Testis (tissue), 3 donors: Measurements from ENCODE around the gene ITGA11. TPM values are rescaled to one million over a fixed set of nuclear protein-coding genes. Genes with fewer than 3 reads are reported as not detected.

Experiments
- DNase-seq: peaks from one replicate; pipeline ENCODE4 v3.0.0-alpha.2; 2019
- H3K27ac ChIP-seq, 2 donors: fragments of 200-600 bp; sonication (generic); one replicate each; pipeline ENCODE4 v1.5.1; 2019
- H3K27me3 ChIP-seq: fragments of 200-600 bp; sonication (generic); one replicate; pipeline ENCODE4 v1.5.1; 2019
- H3K36me3 ChIP-seq: fragments of 200-600 bp; sonication (generic); one replicate; pipeline ENCODE4 v1.5.1; 2017; ENCODE audit warnings: low read depth; ENCODE audit errors: missing control alignments
- H3K4me1 ChIP-seq: fragments of 200-600 bp; sonication (generic); one replicate; pipeline ENCODE4 v1.5.1; 2019
- H3K4me3 ChIP-seq, 2 donors: fragments of 200-600 bp; sonication (generic); one replicate each; pipeline ENCODE4 v1.5.1; 2017 to 2019
- H3K9me3 ChIP-seq: fragments of 200-600 bp; sonication (generic); one replicate; pipeline ENCODE4 v1.5.1; 2017
- CTCF ChIP-seq, 3 experiments: fragments of 450-650 bp in 2 of 3; fragments of 200-600 bp in 1 of 3; sonication (generic) in 1 of 3; IDR thresholded peaks; one replicate each; pipeline ENCODE4 v1.5.1; 2016 to 2019; ENCODE audit warnings: antibody characterized with exemption in 3 of 3, mild to moderate bottlenecking in 2 of 3, moderate library complexity in 1 of 3
- POLR2A ChIP-seq: fragments of 450-650 bp; IDR thresholded peaks from one replicate; pipeline ENCODE4 v1.6.1; 2017; ENCODE audit warnings: antibody characterized with exemption, mild to moderate bottlenecking, moderate library complexity
- WGBS, 2 donors: methylation state at CpG; one replicate each; pipeline ENCODE4 v1.1.5; 2018; 5-methylcytosine and 5-hydroxymethylcytosine counted together
- intact Hi-C: fragments of 100-400 bp; cut with DNase I; formaldehyde crosslinking; loops from one replicate; pipeline ENCODE4 v1.15.1; 2023; ENCODE audit warnings: low total_unique reads
- polyA plus RNA-seq: library from polyadenylated mRNA; stranded (reverse); fragments of 350-450 nt; fragmentation: Illumina TruSeq; extraction: RNeasy Lipid Tissue Mini Kit (QIAGEN cat#74804); gene quantifications from one replicate; pipeline ENCODE4 v1.2.3, GENCODE V29; 2014; ENCODE audit warnings: low read depth, low replicate concordance; ENCODE audit not compliant: insufficient read depth
- total RNA-seq, 2 donors: library from RNA; depleted of rRNA; stranded (reverse); fragments of >200 nt; gene quantifications; one replicate each; pipeline ENCODE4 v1.2.3, GENCODE V29; 2016

Gene ITGA11
- total and polyA plus RNA-seq, 3 donors from 2014 or later: 4.3 to 6.6 (median 5.6) TPM

- H3K4me3 ChIP-seq: no peak overlapping the region
- no peaks in the 10 kb centered on the region for H3K27me3 ChIP-seq
- no peaks in the 10 kb centered on the region for H3K9me3 ChIP-seq
- no peak overlapping the region for H3K27ac ChIP-seq
- TF ChIP-seq POLR2A: no peak
- TF ChIP-seq CTCF (IDR thresholded peaks at IDR 0.05): no peak
- intact Hi-C loops: loop anchor here (10.0 kb wide), 1 partner anchor 832 kb away; no protein-coding TSS in a partner anchor
- peak; percentile 15 for DNase-seq
- H3K36me3 ChIP-seq: no peaks in the 10 kb centered on the region
- H3K4me1 ChIP-seq: peaks cover 8% of the 10 kb centered on the region
- 80 to 90% methylated on average over 12 to 18 of the region's 18 CpGs for WGBS, 2 donors
Measured at GRCh38 chr15:68312701-68313204, 119.2 kb downstream of the ITGA11 start.

- TF ChIP-seq POLR2A: no peak
- TF ChIP-seq CTCF (IDR thresholded peaks at IDR 0.05): no peak
- no peaks in the 10 kb centered on the region for H3K27me3 ChIP-seq
- H3K4me3 ChIP-seq: no peak overlapping the region
- intact Hi-C loops: loop anchor here (10.0 kb wide), 1 partner anchor 833 kb away; no protein-coding TSS in a partner anchor
- H3K36me3 ChIP-seq: no peaks in the 10 kb centered on the region
- DNase-seq: peak; percentile 12
- WGBS, 2 donors: 83 to 85% methylated on average over 3 of the region's 3 CpGs
- no peak overlapping the region for H3K27ac ChIP-seq
- peaks cover 8% of the 10 kb centered on the region for H3K4me1 ChIP-seq
- H3K9me3 ChIP-seq: no peaks in the 10 kb centered on the region
Measured at GRCh38 chr15:68311859-68312557, 120.0 kb downstream of the ITGA11 start.

GRCh38 chr15:68311464-68311835, 120.5 kb downstream of the ITGA11 start:
- WGBS, 2 donors: 97 to 98% methylated on average over 3 of the region's 3 CpGs
- Histone ChIP-seq H3K4me1 (peaks cover 9% of the 10 kb centered on the region), H3K4me3 (no peak overlapping the region), H3K9me3 (no peaks in the 10 kb centered on the region), H3K27me3 (no peaks in the 10 kb centered on the region), H3K36me3 (no peaks in the 10 kb centered on the region), H3K27ac (peak overlapping the region in 1 of 2 donors; percentile 64)
- peak; percentile 6 for DNase-seq
- intact Hi-C loops: loop anchor here (10.0 kb wide), 1 partner anchor 833 kb away; no protein-coding TSS in a partner anchor
- TF ChIP-seq CTCF (IDR thresholded peaks at IDR 0.05) (no peak), POLR2A (no peak)

- no peaks in the 10 kb centered on the region for H3K9me3 ChIP-seq
- TF ChIP-seq POLR2A (no peak), CTCF (IDR thresholded peaks at IDR 0.05) (no peak)
- H3K27me3 ChIP-seq: no peaks in the 10 kb centered on the region
- 68 to 80% methylated on average over 17 to 22 of the region's 22 CpGs for WGBS, 2 donors
- H3K4me3 ChIP-seq: no peak overlapping the region
- H3K36me3 ChIP-seq: no peaks in the 10 kb centered on the region
- peaks cover 11% of the 10 kb centered on the region for H3K4me1 ChIP-seq
- H3K27ac ChIP-seq: peak overlapping the region in 1 of 2 donors; percentile 64
- intact Hi-C loops: loop anchor here (10.0 kb wide), 1 partner anchor 834 kb away; no protein-coding TSS in a partner anchor
- DNase-seq: peak; percentile 14
Measured at GRCh38 chr15:68310804-68311463, 121.0 kb downstream of the ITGA11 start.
